ENCODE data around the gene NR0B2. TPM values are rescaled to one million over a fixed set of nuclear protein-coding genes. Genes with fewer than 3 reads are reported as not detected.

The NR0B2 gene
- total and polyA plus RNA-seq, 2 of the 13 experiments (the other 11 are each of a cell fraction or from before 2014, with no cell fraction given), result 72.5 to 133 TPM

GRCh38 chr1:26959722-26960624 is 46.2 kb upstream of the NR0B2 start, which contains the start of gene KDF1 (continued):
- TF ChIP-seq, protein P1, sequence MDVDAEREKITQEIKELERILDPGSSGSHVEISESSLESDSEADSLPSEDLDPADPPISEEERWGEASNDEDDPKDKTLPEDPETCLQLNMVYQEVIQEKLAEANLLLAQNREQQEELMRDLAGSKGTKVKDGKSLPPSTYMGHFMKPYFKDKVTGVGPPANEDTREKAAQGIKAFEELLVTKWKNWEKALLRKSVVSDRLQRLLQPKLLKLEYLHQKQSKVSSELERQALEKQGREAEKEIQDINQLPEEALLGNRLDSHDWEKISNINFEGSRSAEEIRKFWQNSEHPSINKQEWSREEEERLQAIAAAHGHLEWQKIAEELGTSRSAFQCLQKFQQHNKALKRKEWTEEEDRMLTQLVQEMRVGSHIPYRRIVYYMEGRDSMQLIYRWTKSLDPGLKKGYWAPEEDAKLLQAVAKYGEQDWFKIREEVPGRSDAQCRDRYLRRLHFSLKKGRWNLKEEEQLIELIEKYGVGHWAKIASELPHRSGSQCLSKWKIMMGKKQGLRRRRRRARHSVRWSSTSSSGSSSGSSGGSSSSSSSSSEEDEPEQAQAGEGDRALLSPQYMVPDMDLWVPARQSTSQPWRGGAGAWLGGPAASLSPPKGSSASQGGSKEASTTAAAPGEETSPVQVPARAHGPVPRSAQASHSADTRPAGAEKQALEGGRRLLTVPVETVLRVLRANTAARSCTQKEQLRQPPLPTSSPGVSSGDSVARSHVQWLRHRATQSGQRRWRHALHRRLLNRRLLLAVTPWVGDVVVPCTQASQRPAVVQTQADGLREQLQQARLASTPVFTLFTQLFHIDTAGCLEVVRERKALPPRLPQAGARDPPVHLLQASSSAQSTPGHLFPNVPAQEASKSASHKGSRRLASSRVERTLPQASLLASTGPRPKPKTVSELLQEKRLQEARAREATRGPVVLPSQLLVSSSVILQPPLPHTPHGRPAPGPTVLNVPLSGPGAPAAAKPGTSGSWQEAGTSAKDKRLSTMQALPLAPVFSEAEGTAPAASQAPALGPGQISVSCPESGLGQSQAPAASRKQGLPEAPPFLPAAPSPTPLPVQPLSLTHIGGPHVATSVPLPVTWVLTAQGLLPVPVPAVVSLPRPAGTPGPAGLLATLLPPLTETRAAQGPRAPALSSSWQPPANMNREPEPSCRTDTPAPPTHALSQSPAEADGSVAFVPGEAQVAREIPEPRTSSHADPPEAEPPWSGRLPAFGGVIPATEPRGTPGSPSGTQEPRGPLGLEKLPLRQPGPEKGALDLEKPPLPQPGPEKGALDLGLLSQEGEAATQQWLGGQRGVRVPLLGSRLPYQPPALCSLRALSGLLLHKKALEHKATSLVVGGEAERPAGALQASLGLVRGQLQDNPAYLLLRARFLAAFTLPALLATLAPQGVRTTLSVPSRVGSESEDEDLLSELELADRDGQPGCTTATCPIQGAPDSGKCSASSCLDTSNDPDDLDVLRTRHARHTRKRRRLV (CRISPR knock-in tag; IDR thresholded peaks at IDR 0.05), result peak; percentile 57; the same call in 1 of the 2 replicates

GRCh38 chr1:26959270-26959669 is 45.5 kb upstream of the NR0B2 start:
- in situ Hi-C loops (cut with HindIII; ENCODE audit: extremely low pct_ligation_motif_present, low pct_unique_long_range_greater_than_20kb) (no loop called here), intact Hi-C loops (cut with micrococcal nuclease; ENCODE audit: unreplicated experiment) (no loop called here)
- POLR2A ChIA-PET, result interaction anchor here (1.5 to 5.1 kb wide), 3 partner anchors 22 to 69 kb away, joined by 3 to 61 read pairs (median 9); partner anchors contain the start of genes GPN2 and NR0B2
- H2AFZ ChIP-seq (ENCODE audit: low read length), result no peak overlapping the region
- peak overlapping the region; percentile 79; the same call in 1 of the 2 replicates for H3K9ac ChIP-seq (ENCODE audit: insufficient read depth, low read depth, low read length)
- peak overlapping the region; percentile 76 for H3K4me2 ChIP-seq (ENCODE audit: low read depth, low read length)
- WGBS (ENCODE audit: low lambda C conversion rate), result 10% methylated on average over 12 of the region's 13 CpGs
- no peaks in the 10 kb centered on the region for H3K79me2 ChIP-seq (ENCODE audit: insufficient read depth, low read length)
- no peaks in the 10 kb centered on the region; a peak in 1 of 5 replicates for H3K27me3 ChIP-seq (ENCODE audit: control insufficient read depth in 1 of 2, insufficient read depth in 2 of 2, low read length in 2 of 2)
- no peaks in the 10 kb centered on the region for H3K9me3 ChIP-seq (ENCODE audit: low read length)
- no peak for ATAC-seq
- H3K4me1 ChIP-seq (ENCODE audit: insufficient read depth, low read length), result peaks cover 59% of the 10 kb centered on the region
- BruUV-seq (replicated peaks), result no TSS peak
- H3K27ac ChIP-seq (ENCODE audit: extremely low read length, insufficient read depth, low read length), result no peak overlapping the region
- DNase-seq (ENCODE audit: low spot score), result no peak
- no peaks in the 10 kb centered on the region for H4K20me1 ChIP-seq (ENCODE audit: insufficient read depth, low read length)
- no peaks in the 10 kb centered on the region for H3K36me3 ChIP-seq (replicated peaks in 1 of 2; ENCODE audit: control insufficient read depth in 1 of 2, insufficient read depth in 2 of 2, low read length in 2 of 2)
- CTCF ChIA-PET (ENCODE audit: low intra/inter-chr PET ratio, low total read pairs), result no interaction called here
- FAIRE-seq, result no peak
- peak overlapping the region; percentile 82 to 93 (median 88) for H3K4me3 ChIP-seq (replicated peaks in 1 of 3; ENCODE audit: insufficient read depth in 1 of 3, low read depth in 2 of 3, low read length in 3 of 3)
- TF ChIP-seq HNF4A (CRISPR knock-in tag; IDR thresholded peaks at IDR 0.05) (no peak), HES4 (CRISPR knock-in tag; IDR thresholded peaks at IDR 0.05; ENCODE audit: borderline replicate concordance) (no peak), ZNF329 (CRISPR knock-in tag; IDR thresholded peaks at IDR 0.05; ENCODE audit: low read depth) (no peak), ZNF318 (CRISPR knock-in tag; IDR thresholded peaks at IDR 0.05) (0 out of 2 replicates have a peak, but pooled peaks have one; percentile 21), SMARCE1 (IDR thresholded peaks at IDR 0.05; ENCODE audit: borderline replicate concordance) (no peak), FOSL2 (CRISPR knock-in tag; IDR thresholded peaks at IDR 0.05) (no peak), TBP (CRISPR knock-in tag; IDR thresholded peaks at IDR 0.05) (no peak)

Measured in HepG2 (cell line).